DMS53 treated with DMSO at 0.1 percent for 48 hours (cell line): ENCODE measurements around the gene BTK.

Experiments
- DNase-seq: peaks from one replicate; lab custom pipeline; 2025; ENCODE audit not compliant: unreplicated experiment; lab: John Stamatoyannopoulos, UW

BTK gene

DNA sequence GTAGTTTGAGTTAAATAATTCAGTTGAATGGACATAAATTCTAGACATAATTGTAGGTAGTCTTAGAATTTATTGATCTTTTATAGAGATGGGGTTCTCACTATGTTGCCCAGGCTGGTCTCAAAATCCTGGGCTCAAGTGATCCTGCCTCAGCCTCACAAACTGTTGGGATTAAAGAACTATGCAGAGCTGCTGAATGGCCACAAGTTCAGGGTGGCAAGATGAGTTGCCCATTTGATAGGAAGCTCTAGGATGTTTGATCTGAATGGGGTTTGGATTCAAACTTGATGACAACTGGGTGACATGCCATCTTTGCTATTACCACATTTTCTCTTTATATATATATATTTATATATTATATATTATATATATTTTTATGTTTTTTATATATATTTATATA, 8.4 kb upstream of the BTK start:
- DNase-seq = no peak

DNA sequence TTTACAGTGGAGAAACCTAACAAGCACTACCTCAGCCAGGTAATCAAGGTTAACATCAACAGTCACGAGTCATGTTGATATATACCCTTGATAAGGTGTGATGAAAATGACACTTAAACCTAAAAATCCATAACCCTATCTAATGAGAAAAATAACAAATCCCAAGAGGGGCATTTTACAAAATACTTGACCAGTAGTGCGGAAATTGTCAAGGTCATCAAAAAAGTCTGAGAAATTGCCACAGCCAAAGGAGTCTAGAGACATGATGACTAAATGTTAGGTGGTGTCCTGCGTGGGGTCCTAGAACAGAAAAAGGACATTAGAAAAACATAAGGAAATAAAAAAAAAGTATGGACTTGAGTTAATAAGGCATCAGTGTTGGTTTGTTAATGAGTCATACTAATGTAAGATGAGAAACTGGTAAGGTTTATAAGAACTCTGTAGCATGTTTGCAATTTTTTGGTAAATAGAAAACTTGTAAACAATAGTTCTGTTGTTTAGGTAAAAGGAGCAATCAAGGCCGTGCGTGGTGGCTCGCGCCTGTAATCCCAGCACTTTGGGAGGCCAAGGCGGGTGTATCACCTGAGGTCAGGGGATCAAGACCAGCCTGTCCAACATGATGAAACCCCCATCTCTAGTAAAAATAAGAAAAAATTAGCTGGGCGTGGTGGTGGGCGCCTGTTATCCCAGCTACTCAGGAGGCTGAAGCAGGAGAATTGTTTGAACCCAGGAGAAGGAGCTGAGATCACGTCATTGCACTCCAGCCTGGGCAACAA, 7.7 kb upstream of the BTK start:
- no peak for DNase-seq

DNA sequence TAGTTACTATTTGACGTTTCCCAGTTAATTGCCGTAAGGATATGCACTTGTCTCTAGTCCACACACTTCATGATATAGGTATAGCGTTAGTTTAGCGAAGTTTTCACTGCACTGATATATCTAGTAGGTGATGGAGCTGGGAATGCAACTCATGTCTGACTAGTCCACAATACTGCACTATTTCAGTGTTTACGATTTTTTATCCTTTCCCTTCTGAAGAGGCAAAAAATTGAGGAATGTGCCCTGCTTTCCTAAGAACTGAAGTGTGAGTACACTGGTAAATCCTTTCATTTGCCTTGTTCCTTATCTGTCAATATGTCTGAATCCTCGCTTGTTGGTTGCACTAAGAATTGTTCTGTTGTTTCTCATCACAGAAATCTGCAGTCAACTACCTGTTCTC, 5.8 kb upstream of the BTK start:
- DNase-seq = no peak

DNA sequence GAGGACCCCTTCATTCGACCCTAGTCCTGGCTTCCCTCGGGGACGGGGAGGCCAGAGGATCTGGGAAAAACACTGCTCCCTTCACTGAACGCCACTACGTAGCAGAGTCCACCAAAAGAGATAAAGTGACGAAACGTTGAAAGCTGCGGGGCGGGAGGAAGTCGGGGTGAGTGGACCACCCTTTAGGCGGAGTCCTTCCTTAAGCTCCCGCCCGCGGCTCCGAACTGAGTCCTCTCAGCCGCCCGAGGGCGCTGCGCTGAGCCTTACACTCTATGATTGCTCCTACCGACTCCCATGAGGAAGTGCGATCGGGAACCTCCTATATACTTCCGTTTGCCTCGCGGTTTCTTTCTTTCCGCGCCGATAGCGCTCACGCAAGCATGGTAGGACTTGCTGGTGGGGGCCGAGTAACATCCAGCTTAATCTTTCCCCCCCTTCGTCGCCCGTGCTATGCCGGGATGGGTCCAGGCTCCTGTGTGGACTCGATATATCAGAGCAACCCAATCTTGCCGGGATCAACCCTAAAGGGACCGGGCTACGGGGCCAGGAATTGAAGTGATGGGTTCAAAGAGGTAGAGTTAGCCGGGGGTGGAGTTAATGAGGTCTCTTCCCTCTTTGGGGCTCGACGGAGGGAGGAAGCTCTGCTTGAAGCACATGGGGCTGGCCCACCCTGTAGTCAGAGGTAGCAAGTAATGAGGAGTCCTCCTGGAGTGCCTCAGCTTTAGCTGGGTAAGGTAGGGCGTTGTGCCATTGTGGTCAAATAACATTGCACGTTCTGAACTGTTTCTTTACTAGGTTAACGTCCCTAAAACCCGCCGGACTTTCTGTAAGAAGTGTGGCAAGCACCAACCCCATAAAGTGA, 4.9 kb upstream of the BTK start, which contains the start of gene RPL36A:
RPL36A (plus strand) TSS at position 348 of the 862 bp plus-strand sequence; CDS start at position 381, 33 bp downstream.
- DNase-seq = peak; percentile 78

DNA sequence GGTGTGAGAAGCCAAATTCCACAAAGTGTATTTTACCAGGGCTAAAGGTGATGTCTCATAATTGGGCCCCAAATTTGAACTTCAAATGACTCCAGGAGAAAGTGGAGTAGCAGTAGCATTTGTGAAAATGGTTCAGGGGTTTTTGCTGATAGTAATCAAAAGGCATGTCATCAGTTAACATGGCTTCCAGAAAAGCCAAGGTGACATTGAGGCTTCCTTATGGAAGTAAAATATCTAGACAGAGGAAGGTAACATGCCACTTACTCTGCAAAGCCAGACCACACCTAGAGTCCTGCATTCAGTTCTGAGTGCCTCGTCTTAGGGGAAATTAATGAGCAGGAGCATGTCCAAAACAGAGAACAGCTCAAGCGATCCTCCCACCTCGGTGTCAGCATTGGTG, 2.6 kb upstream of the BTK start:
- DNase-seq = no peak

DNA sequence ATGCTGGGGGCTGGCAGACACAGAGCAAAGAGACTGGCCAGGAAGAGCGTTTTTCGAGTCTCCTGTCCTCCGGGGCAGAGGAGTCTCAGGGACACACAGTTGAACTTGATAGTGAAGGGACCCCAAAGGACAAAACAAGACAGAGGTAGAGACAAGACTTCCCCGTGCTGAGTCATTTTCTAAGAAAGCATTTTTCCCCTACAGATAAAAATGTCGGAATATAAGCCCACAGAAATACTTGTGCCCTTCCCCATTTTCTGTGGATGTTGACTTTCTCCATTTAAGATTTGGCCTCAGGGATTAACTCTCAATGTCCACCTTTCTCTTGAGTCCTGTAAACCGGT, 523 bp upstream of the BTK start:
- DNase-seq = no peak

DNA sequence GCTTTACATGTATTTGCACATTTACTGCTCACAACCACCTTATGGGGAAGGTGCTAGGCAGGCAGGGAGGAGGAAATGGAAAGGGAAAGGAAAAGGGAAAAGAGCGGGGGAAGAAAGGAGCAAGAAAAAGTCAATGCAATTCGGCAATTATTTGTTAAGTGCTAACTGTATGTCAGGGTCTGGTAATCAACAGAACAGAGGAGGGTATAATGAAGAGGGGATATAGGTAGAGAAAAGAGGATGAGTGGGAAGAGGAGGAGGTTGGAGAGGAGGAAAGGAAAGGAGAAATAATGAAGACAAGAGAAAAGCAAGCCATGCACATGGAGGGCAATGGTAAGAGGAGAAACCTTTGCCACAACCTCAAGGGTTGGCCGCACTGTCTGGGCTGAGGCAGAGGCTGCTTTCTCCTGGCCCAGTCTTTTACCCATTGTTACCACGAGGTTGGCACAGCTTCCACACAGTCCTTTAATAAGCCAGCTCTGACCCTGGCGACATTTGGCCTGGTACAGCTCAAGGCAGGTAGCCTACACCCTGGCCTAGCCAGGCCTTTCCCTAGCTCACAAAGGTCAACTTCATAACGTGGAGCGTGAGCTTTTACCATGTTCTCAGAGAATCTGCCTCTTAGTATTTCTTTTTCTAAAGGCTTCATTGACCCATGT, 836 bp downstream of the BTK start:
- DNase-seq = no peak

DNA sequence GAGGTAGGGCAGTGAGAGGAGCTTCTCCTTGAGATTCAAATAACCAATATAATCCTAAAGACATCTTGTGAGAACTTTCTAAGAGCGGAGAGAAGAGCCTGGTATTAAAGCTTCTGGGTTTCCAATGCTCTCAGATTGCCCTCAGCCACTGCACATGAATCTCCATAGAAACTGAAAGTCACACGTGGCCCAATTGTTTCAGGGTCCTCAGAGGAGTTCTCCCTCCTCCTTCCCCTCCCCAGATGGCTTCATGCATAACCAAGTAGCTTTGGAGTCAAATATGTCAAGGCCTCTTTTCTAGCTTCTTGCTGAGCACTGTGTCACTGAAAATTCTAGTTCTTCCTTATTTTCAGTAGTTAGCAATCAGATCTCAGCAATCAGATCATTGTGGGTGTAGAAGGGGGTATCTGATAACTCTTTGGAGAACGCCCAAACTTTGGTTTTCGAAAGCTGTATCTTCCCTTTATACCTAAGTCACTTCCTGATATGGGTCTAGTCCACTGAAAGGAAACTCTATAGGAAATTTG, 2.2 kb downstream of the BTK start:
- DNase-seq = no peak

DNA sequence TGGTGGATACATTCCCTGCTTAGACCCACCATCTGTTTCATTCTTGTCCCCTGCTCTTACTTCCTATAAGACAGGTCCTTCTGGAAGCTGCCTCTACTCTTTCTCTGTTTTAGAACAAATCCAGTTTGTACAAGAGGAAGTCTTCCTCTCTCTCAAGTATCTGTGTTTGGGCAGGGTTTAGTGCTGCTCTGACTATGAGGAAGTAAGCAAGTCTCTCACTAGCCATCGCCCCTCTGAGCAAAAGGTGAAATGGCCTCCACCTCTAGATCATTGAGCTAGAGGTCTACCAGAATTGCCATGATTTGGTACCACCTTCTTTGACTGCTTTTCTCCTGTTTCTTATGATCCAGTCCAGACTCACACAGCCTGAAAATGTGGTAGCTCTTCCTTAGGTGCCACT, 8.4 kb downstream of the BTK start:
- no peak for DNase-seq

DNA sequence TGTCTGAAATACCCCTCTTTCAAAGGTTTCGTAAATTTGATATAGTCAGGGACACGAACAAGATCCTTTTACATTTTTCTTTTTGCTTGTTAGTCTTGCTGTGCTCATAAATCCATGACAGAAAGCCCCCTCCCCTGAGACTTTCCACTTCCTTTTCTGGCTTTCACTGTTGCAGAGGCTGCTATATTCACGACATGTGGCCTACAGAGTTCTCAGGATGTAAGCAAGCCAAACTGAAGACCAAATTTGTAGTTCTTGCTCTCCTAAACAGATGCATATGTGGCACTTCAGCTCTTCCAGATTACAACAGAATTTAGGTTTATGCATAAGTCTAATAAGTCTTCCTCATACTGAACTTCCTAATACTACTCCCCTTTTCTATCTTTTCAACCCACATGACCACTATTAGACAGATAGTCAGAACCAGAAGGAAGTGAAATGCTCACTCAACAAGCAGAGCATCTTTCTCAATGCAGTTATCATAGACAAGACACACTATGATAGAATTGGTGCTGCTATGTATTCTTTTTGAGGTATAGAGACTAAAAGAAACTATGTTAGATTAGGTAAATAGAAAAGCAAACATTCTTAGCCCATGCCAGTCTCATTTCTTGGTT, 15.0 kb downstream of the BTK start:
- no peak for DNase-seq

DNA sequence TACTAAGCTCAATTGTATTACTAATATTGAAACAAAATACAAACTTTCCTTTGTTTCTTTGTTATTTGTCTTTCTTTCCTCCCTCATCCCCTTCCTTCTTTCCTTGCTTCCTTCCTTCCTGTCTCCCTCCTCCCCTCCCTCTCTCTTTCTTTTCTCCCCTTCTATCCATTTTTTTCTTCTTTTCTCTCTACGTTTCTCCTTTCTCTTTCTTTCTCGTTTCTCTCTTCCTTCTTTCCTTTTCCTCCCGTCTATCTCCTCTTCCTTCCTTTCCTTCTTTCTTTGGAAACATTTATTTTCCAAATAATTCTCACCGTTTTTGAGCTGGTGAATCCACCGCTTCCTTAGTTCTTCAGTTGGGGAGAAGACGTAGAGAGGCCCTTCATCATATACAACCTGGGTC, 16.3 kb downstream of the BTK start:
- no peak for DNase-seq

DNA sequence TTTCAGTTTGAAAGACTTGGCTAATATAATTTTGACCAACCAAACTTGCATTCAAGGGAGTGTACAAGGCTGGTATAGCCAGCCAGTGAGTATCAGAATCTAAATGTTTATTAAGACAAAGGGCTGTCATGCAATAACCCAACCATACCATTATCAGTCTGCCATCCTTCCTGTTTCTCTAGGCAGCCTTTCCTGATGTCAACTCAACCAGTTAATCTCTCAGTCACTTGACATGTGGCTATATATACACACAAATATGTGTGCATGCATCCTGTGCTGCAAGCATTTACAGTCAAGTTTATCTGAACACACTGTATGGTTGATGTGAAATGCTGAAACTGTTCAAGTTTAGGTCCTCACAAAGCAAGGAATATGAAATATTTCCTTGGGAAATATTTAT, 17.2 kb downstream of the BTK start:
- DNase-seq = peak; percentile 10

DNA sequence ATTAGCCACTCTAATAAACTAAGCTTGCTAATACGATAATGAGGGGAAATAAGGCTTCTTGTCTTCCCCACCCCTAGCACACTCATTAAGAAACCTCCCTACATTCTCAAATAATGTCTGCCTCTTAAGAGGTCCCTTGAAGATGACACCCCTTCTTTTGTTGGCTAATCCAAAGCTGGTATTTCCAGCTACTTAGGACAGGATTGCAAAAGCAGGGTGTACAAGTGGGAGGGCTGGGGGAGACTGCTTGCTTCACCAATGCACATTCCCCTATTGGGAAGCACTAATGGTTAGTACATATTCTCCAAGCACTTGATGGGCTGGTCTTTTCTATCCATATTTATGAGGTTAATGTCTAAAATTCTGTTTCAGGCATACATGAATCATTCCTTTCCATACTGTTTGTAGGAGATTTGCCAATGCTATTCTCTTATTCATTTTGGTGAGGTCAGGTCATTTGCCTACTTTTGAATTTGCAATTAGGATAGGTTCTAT, 20.6 kb downstream of the BTK start:
- no peak for DNase-seq

DNA sequence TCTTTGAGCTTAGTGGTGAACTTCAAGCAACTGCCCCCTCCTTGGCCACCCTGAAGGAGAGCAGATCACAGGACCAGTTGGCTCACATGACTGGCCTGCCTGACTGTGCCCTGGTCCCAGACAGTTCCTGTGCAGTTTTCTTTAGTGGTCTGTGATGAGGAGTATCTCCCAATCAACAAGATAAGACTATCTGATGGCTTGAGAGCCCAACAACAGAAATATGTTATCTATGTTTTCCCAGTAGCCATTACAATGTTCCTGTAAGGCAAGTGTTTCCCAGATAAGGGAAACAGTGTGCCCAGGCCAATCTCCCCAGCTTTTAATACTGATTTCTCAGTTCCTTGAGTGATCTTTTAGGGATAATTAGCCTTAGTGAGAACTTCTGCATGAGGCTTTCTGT, 23.2 kb downstream of the BTK start:
- no peak for DNase-seq

DNA sequence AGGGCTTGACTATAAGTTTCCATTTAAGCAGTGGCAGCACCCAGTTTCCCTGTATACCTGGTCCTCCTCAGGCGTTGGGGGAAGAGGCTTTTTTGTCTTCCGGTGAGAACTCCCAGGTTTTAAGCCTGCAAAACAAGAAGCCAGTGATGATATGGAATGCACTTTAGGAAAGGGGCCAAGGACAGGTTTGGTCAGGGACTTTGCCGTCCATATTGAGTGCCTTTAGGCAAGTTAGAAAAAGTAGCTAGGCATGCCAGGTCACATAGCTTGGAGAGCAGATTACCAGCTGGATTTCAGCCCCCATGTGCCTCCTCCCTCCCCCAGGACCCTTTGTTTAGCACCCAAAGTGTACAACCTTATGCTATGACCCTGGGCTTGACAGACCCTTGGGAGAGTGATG, 23.9 kb downstream of the BTK start:
- no peak for DNase-seq

DNA sequence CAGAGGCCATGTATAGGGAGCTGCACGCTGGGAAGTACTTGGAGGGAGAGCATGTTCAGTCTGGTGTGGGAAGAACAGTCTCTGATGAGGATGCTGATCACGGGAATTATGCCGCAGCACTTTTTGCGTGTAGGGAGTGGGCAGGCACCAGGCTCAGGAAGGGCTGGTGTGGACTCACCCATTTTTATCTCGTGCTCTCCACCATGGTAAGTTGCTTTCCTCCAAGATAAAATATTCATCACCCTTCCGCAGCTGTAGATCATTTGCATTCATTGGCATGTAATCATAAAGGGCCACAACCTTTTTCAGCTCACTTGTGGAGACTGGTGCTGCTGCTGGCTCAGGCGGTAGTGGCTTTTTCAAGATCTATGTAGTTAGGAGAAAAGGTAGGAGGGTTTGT, 25.6 kb downstream of the BTK start:
- no peak for DNase-seq

DNA sequence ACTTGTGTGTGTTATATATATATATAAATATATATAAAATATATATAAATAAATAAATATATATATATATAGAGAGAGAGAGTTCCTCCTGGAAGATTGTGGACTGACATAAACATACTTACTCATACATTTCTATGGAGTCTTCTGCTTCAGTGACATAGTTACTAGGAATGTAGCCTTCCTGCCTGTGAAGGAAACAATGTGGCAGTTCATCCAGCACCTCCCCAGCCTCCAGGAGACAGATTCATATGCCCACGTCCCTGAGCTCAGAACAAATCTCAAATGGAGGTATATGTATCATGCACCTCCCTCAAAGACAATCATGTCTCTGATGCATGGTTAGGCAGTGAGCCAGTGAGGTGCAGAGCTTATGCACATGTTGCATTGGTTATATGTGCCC, 26.0 kb downstream of the BTK start:
- no peak for DNase-seq

DNA sequence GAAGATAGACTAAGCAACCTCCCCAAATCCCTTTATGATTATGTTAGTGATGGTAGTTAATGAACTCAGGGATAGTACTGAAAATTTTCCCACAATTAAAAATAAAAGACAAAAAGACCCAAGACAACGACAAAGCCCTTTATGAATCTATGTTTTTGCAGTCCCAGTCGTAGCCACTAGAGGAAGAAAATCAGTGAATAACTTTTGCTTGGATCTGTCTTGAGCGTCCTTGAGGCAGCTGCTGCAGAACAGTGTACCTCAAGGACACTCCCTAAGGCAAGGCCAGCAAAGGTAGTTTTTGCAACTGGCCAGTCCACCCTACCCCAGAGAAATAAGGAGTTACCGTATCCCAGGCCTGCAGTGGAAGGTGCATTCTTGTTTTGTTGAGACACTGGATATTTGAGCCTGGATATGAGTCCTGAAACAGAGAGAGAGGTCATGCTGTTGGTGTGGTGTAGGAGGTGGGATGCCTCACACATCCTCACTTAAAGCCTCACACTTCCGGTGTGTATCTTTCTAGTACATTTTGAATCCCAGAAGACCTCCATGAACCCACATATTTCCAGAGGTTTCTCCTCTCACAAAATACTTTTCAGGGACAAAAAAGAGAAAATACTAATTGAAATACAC, 28.7 kb downstream of the BTK start:
- no peak for DNase-seq

DNA sequence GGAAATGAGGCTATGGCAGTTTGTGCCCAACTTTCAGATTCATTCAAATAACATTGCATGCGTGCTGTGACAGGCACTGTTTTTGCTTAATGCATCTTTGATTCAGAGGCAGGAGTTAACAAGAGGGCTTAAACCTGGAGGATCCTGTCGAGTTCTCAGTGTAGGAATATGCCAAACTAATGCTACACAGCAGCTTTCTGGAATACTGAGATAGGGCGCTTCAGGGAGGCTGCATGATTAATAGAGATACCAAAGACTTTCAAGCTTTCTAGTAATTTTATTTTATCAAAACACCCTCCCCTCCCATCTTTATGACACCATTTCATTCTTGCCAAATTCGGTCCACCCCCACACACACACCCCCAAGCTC, 36.8 kb downstream of the BTK start:
- DNase-seq = no peak

DNA sequence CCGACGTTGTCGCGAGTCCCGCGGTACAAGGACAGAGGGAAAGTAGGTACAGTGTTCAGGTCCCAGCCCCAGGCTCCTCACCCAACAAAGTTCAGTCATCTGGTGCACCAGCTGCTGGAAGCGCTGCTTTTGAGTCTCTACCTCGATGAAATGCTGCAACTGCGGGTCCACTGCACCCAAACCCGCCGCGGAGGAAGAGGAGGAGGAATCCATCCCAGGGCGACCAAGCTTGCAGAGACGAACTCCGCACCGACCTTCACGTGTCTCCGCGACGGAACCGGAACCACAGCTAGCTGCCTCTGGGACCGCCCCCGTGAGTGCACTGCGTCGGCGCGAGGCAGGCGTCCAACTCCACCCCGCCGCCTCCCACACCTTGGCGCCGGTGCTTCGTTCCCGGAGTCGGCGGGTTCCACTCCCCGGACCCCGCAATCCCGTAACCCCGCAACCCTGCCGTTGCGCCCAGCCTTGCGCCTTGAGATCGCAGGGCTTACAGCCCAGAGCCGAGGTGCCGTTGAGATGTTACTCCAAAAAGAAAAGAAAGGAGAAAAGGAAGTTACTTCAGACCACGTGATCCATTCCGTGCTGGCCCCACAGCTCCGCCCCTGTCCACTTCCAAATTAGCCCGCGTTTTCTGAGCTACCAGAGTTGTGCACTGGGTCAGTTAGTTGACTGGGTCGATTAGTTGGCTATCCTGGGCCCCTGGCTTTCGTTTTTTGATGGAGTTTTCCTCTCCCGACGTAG, 37.4 kb downstream of the BTK start, which contains the start of gene TIMM8A:
TIMM8A (minus strand) TSS at position 291 of the 741 bp plus-strand sequence; CDS start at position 213, 78 bp downstream.
- peak; percentile 51 for DNase-seq
